Measurements from ENCODE around the gene TCTN2. TPM values are rescaled to one million over a fixed set of nuclear protein-coding genes. Genes with fewer than 3 reads are reported as not detected.

TCTN2 gene
- total and polyA plus RNA-seq, 2 of the 4 experiments (the other 2 are of a cell fraction) = 8.4 to 13.6 TPM

DNA sequence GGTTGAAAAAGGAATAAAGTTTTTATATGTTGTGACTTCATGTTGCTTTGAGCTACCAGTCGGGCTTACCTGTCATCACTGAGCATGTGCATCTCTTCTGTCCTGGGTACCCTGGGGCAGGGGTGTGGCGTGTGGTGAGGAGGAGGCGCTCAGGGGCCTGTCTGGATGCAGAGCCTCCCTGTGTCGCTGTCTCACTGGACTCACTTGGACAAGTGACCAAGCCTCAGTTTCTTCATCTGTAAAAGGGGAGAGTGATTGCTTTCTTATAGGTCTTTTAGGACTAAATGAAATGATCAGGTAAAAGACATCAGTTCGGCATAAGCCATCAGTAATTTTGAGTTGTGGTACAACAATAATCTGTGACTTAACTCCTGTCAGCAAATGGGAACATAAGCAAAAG is 63.4 kb downstream of the TCTN2 start:
- H2BK15ac ChIP-seq (ENCODE audit: low read depth, low read length) = no peak overlapping the region
- H4K20me1 ChIP-seq (ENCODE audit: insufficient read depth, low read length) = no peaks in the 10 kb centered on the region
- no peak for ATAC-seq (ENCODE audit: low read depth)
- TF ChIP-seq CTCF (conservative IDR thresholded peaks at IDR 0.05; ENCODE audit: low read depth, low read length) = no peak
- no peak for TF ChIP-seq MAFK (IDR thresholded peaks at IDR 0.05; ENCODE audit: low read depth, low read length)
- TF ChIP-seq POLR2A (IDR thresholded peaks at IDR 0.05; ENCODE audit: low read depth, low read length) = no peak
- TF ChIP-seq FOS (IDR thresholded peaks at IDR 0.05; ENCODE audit: low read depth, low read length) = no peak
- TF ChIP-seq MXI1 (IDR thresholded peaks at IDR 0.05; ENCODE audit: borderline replicate concordance, low read depth, low read length) = no peak
- TF ChIP-seq BHLHE40 (IDR thresholded peaks at IDR 0.05; ENCODE audit: low read depth, low read length) = no peak
- no peak for TF ChIP-seq MAZ (IDR thresholded peaks at IDR 0.05; ENCODE audit: borderline replicate concordance, low read depth, low read length)
- TF ChIP-seq SMC3 (IDR thresholded peaks at IDR 0.05; ENCODE audit: low read depth, low read length) = no peak
- TF ChIP-seq RCOR1 (IDR thresholded peaks at IDR 0.05; ENCODE audit: insufficient replicate concordance, low read length) = no peak
- TF ChIP-seq, protein P1, sequence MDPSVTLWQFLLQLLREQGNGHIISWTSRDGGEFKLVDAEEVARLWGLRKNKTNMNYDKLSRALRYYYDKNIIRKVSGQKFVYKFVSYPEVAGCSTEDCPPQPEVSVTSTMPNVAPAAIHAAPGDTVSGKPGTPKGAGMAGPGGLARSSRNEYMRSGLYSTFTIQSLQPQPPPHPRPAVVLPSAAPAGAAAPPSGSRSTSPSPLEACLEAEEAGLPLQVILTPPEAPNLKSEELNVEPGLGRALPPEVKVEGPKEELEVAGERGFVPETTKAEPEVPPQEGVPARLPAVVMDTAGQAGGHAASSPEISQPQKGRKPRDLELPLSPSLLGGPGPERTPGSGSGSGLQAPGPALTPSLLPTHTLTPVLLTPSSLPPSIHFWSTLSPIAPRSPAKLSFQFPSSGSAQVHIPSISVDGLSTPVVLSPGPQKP (IDR thresholded peaks at IDR 0.05; ENCODE audit: borderline replicate concordance, low read depth, low read length) = no peak
- no peak for TF ChIP-seq NFE2L2 (IDR thresholded peaks at IDR 0.05; ENCODE audit: low read depth, low read length)
- no peak for TF ChIP-seq CHD1 (IDR thresholded peaks at IDR 0.05; ENCODE audit: low read depth, low read length)
- no peak for TF ChIP-seq CEBPB (IDR thresholded peaks at IDR 0.05; ENCODE audit: low read depth, low read length)
- no peak for TF ChIP-seq RFX5 (IDR thresholded peaks at IDR 0.05; ENCODE audit: low read depth, low read length)
- no peak for TF ChIP-seq USF2 (IDR thresholded peaks at IDR 0.05; ENCODE audit: low read depth, low read length)
- no peak for TF ChIP-seq RAD21 (IDR thresholded peaks at IDR 0.05; ENCODE audit: low read length)
- no CpG with 5 or more reads among the region's 5 CpGs for WGBS, 2 experiments (ENCODE audit: extremely low coverage in 2 of 2, insufficient read length in 1 of 2)
- ChIA-PET CTCF (no interaction called here), POLR2A (ENCODE audit: unreplicated experiment) (no interaction called here)
- no peak overlapping the region for H3K23ac ChIP-seq (ENCODE audit: low read depth, low read length)
- H2BK20ac ChIP-seq (ENCODE audit: low read depth, low read length) = no peak overlapping the region
- H3K4me3 ChIP-seq (ENCODE audit: insufficient read depth, low read depth, low read length) = no peak overlapping the region
- H3K4me2 ChIP-seq (ENCODE audit: low read depth, low read length) = no peak overlapping the region
- H3K9ac ChIP-seq (ENCODE audit: low read depth, low read length) = no peak overlapping the region
- H4K91ac ChIP-seq (ENCODE audit: insufficient read depth, low read depth, low read length) = no peak overlapping the region
- no peak overlapping the region for H2AK9ac ChIP-seq (replicated peaks; ENCODE audit: low read depth, low read length, poor library complexity)
- no TSS peak for BruUV-seq (replicated peaks)
- H3K27ac ChIP-seq (ENCODE audit: insufficient read depth, low read length) = no peak overlapping the region
- H4K8ac ChIP-seq (ENCODE audit: low read depth in 2 of 2, low read length in 2 of 2) = no peak overlapping the region
- no peak for DNase-seq
- H3K9me3 ChIP-seq (ENCODE audit: control insufficient read depth, insufficient read depth, low read length) = no peaks in the 10 kb centered on the region
- no peak overlapping the region for H3K4ac ChIP-seq (ENCODE audit: low read depth, low read length)
- no peak overlapping the region for H2AK5ac ChIP-seq (ENCODE audit: low read depth, low read length)
- H3K9me1 ChIP-seq (ENCODE audit: insufficient read depth, low read length) = no peaks in the 10 kb centered on the region
- H3K4me1 ChIP-seq (ENCODE audit: control insufficient read depth, insufficient read depth, low read length) = no peaks in the 10 kb centered on the region
- H2BK5ac ChIP-seq (ENCODE audit: low read depth, low read length, poor library complexity, severe bottlenecking) = no peak overlapping the region
- intact Hi-C loops (cut with micrococcal nuclease) (no loop called here), in situ Hi-C loops (cut with MboI; ENCODE audit: low sequenced_read_pairs) (no loop called here), dilution Hi-C loops (cut with HindIII; ENCODE audit: low sequenced_read_pairs, unreplicated experiment) (no loop called here)
- no peak overlapping the region for H4K5ac ChIP-seq (ENCODE audit: low read depth, low read length)
- H3K56ac ChIP-seq (ENCODE audit: extremely low read depth, insufficient read depth, low read length) = no peak overlapping the region
- peaks cover 44% of the 10 kb centered on the region for H3K36me3 ChIP-seq (ENCODE audit: control insufficient read depth, insufficient read depth, low read length)
- H3K14ac ChIP-seq (replicated peaks; ENCODE audit: low read depth, low read length) = no peak overlapping the region
- no peak overlapping the region for H2AFZ ChIP-seq (replicated peaks; ENCODE audit: low read length, poor library complexity)
- H3K79me1 ChIP-seq (ENCODE audit: low read depth in 1 of 2, low read length in 2 of 2) = no peaks in the 10 kb centered on the region
- H3K27me3 ChIP-seq (ENCODE audit: control insufficient read depth, insufficient read depth, low read length) = no peaks in the 10 kb centered on the region
- H3K18ac ChIP-seq (ENCODE audit: low read depth, low read length) = no peak overlapping the region
- no peak overlapping the region for H2BK120ac ChIP-seq (ENCODE audit: low read depth, low read length)

Data from IMR-90 (cell line).